HEK293 (cell line): Measurements from ENCODE around the gene ATP6V1F.

Experiments
- BCL6B ChIP-seq: fragments of 450-650 bp; formaldehyde crosslinking; IDR thresholded peaks from 2 replicates; pipeline ENCODE4 v1.5.1; 2017; ENCODE audit warnings: missing biosample characterization, missing genetic modification characterization
- FEZF1 ChIP-seq: fragments of 450-650 bp; formaldehyde crosslinking; IDR thresholded peaks from 2 replicates; pipeline ENCODE4 v1.5.1; 2016; ENCODE audit warnings: missing biosample characterization, missing genetic modification characterization
- KLF9 ChIP-seq: fragments of 450-650 bp; formaldehyde crosslinking; IDR thresholded peaks from 2 replicates; pipeline ENCODE4 v1.5.1; 2016; ENCODE audit warnings: missing biosample characterization, missing genetic modification characterization, low read depth
- MEIS1 ChIP-seq: sonication (generic); formaldehyde crosslinking; IDR thresholded peaks from 2 replicates; pipeline ENCODE4 v1.8.1; 2022; ENCODE audit warnings: missing genetic modification reagents, mild to moderate bottlenecking, borderline replicate concordance
- SALL2 ChIP-seq: fragments of 450-650 bp; formaldehyde crosslinking; IDR thresholded peaks from 2 replicates; pipeline ENCODE4 v1.5.0; 2017; ENCODE audit warnings: missing biosample characterization, mild to moderate bottlenecking, missing genetic modification characterization, borderline replicate concordance
- SCRT1 ChIP-seq: fragments of 450-650 bp; formaldehyde crosslinking; IDR thresholded peaks from 2 replicates; pipeline ENCODE4 v1.5.1; 2016; ENCODE audit warnings: missing biosample characterization, missing genetic modification characterization, borderline replicate concordance
- SP3 ChIP-seq: fragments of 450-650 bp; formaldehyde crosslinking; IDR thresholded peaks from 2 replicates; pipeline ENCODE4 v1.5.1; 2016; ENCODE audit warnings: missing biosample characterization, missing genetic modification characterization
- TSHZ1 ChIP-seq: fragments of 450-650 bp; formaldehyde crosslinking; IDR thresholded peaks from 2 replicates; pipeline ENCODE4 v1.5.1; 2016; ENCODE audit warnings: missing biosample characterization, missing genetic modification characterization, borderline replicate concordance
- ZBTB20 ChIP-seq: fragments of 450-650 bp; formaldehyde crosslinking; IDR thresholded peaks from 2 replicates; pipeline ENCODE4 v1.5.1; 2016; ENCODE audit warnings: missing biosample characterization, missing genetic modification characterization
- ZBTB21 ChIP-seq: fragments of 450-650 bp; formaldehyde crosslinking; IDR thresholded peaks from 2 replicates; pipeline ENCODE4 v1.5.1; 2017; ENCODE audit warnings: missing biosample characterization, missing genetic modification characterization
- ZEB2 ChIP-seq: fragments of 450-650 bp; formaldehyde crosslinking; IDR thresholded peaks from 2 replicates; pipeline ENCODE4 v1.5.1; 2016; ENCODE audit warnings: missing biosample characterization, missing genetic modification characterization
- ZFHX2 ChIP-seq: fragments of 450-650 bp; formaldehyde crosslinking; conservative IDR thresholded peaks from 2 replicates; pipeline ENCODE4 v1.5.1; 2016; ENCODE audit warnings: missing biosample characterization, missing genetic modification characterization
- ZFP69B ChIP-seq: fragments of 450-650 bp; formaldehyde crosslinking; IDR thresholded peaks from 2 replicates; pipeline ENCODE4 v1.5.1; 2016; ENCODE audit warnings: missing biosample characterization, missing genetic modification characterization
- ZNF121 ChIP-seq: fragments of 450-650 bp; formaldehyde crosslinking; IDR thresholded peaks from 2 replicates; pipeline ENCODE4 v1.5.1; 2016; ENCODE audit warnings: missing biosample characterization, missing genetic modification characterization
- ZNF132 ChIP-seq: fragments of 450-650 bp; formaldehyde crosslinking; IDR thresholded peaks from 2 replicates; pipeline ENCODE4 v1.5.1; 2017; ENCODE audit warnings: missing biosample characterization, missing genetic modification characterization, borderline replicate concordance
- ZNF138 ChIP-seq: fragments of 450-650 bp; formaldehyde crosslinking; IDR thresholded peaks from 2 replicates; pipeline ENCODE4 v1.5.1; 2016; ENCODE audit warnings: missing biosample characterization, missing genetic modification characterization, borderline replicate concordance
- ZNF146 ChIP-seq: fragments of 450-650 bp; formaldehyde crosslinking; IDR thresholded peaks from 2 replicates; pipeline ENCODE4 v1.5.1; 2016; ENCODE audit warnings: missing biosample characterization, missing genetic modification characterization
- ZNF394 ChIP-seq: fragments of 450-650 bp; formaldehyde crosslinking; IDR thresholded peaks from 2 replicates; pipeline ENCODE4 v1.5.1; 2016; ENCODE audit warnings: missing biosample characterization, missing genetic modification characterization, mild to moderate bottlenecking, moderate library complexity, borderline replicate concordance
- ZNF404 ChIP-seq: fragments of 450-650 bp; formaldehyde crosslinking; IDR thresholded peaks from 2 replicates; pipeline ENCODE4 v1.5.1; 2017; ENCODE audit warnings: missing biosample characterization, missing genetic modification characterization
- ZNF529 ChIP-seq: fragments of 450-650 bp; formaldehyde crosslinking; IDR thresholded peaks from 2 replicates; pipeline ENCODE4 v1.5.1; 2017; ENCODE audit warnings: missing genetic modification characterization, missing biosample characterization; ENCODE audit not compliant: insufficient replicate concordance
- ZNF558 ChIP-seq: fragments of 450-650 bp; formaldehyde crosslinking; IDR thresholded peaks from 2 replicates; pipeline ENCODE4 v1.5.1; 2016; ENCODE audit warnings: missing biosample characterization, missing genetic modification characterization
- ZNF645 ChIP-seq: fragments of 450-650 bp; formaldehyde crosslinking; IDR thresholded peaks from 2 replicates; pipeline ENCODE4; 2016; ENCODE audit warnings: missing biosample characterization, missing genetic modification characterization
- ZNF776 ChIP-seq: fragments of 450-650 bp; formaldehyde crosslinking; IDR thresholded peaks from 2 replicates; pipeline ENCODE4 v1.5.0; 2017; ENCODE audit warnings: missing biosample characterization, missing genetic modification characterization, borderline replicate concordance
- TF ChIP-seq, protein P1 (sequence below): fragments of 450-650 bp; formaldehyde crosslinking; IDR thresholded peaks from 2 replicates; pipeline ENCODE4 v1.5.1; 2016; ENCODE audit warnings: missing biosample characterization, missing genetic modification characterization
- TF ChIP-seq, protein P2 (sequence below): fragments of 450-650 bp; formaldehyde crosslinking; IDR thresholded peaks from 2 replicates; pipeline ENCODE4 v1.5.1; 2016; ENCODE audit warnings: missing biosample characterization, missing genetic modification characterization
- TF ChIP-seq, protein P3 (sequence below): fragments of 450-650 bp; formaldehyde crosslinking; IDR thresholded peaks from 2 replicates; pipeline ENCODE4 v1.5.1; 2016; ENCODE audit warnings: missing biosample characterization, missing genetic modification characterization

ATP6V1F gene

DNA sequence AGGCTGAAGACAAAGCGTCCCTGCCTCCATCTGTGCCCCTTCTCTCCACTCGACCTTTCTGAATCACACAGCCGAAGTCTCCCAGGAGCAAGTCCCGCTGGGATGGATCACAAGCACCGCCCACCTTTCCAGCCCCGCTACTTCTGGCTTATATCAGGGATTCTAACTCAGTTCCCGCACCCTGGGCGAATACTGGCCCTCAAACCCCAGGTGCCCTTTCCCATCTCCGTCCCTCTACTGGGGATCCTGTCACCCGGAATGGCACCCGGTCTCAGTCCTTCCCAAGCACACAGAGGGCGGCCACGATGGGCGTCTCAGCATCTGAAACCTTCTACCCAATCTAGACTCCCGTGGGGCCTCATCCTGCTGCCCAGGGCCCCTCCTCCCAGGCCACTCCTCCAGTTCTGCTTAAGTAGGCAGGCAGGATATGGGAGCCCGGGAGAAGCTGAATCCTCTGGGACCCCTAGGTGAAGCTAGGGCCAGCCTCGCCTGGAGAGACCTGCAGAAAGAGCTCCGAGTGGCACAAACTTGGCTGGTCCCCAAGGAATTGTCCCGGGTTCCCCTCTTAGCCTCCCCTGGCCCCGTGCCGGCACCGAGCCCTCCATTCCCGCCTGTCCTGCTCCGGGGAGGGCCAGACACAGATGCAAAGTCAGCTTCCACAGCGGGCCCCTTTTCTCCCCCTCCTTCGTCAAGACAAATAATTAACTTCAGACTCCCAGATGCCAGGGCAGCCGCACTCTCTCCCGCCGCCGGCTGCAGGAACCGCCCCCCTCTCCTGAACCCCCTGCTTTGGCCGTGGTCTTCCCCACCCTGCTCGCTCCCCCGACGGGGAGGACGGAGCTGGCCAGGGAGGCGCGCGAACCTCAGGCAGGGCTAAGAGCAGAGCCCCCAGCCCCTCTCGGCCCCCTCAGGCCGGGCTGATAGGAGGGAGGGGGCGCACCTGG lies 47.2 kb downstream of the ATP6V1F start (continued):
- TF ChIP-seq TSHZ1 (tag by site-specific recombination) (no peak), ZBTB21 (tag by site-specific recombination) (no peak), SP3 (tag by site-specific recombination) (no peak), ZNF529 (tag by site-specific recombination) (no peak), KLF9 (tag by site-specific recombination) (no peak), ZFHX2 (peak; percentile 39), ZEB2 (tag by site-specific recombination) (no peak), SALL2 (tag by site-specific recombination) (no peak), ZNF558 (tag by site-specific recombination) (no peak), ZNF776 (no peak), ZNF146 (no peak), ZBTB20 (peak; percentile 99), ZNF394 (tag by site-specific recombination) (peak; percentile 72; the same call in 1 of the 2 replicates), ZFP69B (tag by site-specific recombination) (peak; percentile 53), ZNF138 (tag by site-specific recombination) (no peak), SCRT1 (tag by site-specific recombination) (no peak), MEIS1 (CRISPR knock-in tag) (no peak), BCL6B (tag by site-specific recombination) (no peak), ZNF121 (tag by site-specific recombination) (no peak), ZNF645 (tag by site-specific recombination) (no peak), FEZF1 (tag by site-specific recombination) (no peak), ZNF404 (tag by site-specific recombination) (no peak), ZNF132 (tag by site-specific recombination) (no peak)
- TF ChIP-seq, protein P1, sequence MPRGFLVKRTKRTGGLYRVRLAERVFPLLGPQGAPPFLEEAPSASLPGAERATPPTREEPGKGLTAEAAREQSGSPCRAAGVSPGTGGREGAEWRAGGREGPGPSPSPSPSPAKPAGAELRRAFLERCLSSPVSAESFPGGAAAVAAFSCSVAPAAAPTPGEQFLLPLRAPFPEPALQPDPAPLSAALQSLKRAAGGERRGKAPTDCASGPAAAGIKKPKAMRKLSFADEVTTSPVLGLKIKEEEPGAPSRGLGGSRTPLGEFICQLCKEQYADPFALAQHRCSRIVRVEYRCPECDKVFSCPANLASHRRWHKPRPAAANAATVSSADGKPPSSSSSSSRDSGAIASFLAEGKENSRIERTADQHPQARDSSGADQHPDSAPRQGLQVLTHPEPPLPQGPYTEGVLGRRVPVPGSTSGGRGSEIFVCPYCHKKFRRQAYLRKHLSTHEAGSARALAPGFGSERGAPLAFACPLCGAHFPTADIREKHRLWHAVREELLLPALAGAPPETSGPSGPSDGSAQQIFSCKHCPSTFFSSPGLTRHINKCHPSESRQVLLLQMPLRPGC (tag by site-specific recombination), result no peak
- TF ChIP-seq, protein P2, sequence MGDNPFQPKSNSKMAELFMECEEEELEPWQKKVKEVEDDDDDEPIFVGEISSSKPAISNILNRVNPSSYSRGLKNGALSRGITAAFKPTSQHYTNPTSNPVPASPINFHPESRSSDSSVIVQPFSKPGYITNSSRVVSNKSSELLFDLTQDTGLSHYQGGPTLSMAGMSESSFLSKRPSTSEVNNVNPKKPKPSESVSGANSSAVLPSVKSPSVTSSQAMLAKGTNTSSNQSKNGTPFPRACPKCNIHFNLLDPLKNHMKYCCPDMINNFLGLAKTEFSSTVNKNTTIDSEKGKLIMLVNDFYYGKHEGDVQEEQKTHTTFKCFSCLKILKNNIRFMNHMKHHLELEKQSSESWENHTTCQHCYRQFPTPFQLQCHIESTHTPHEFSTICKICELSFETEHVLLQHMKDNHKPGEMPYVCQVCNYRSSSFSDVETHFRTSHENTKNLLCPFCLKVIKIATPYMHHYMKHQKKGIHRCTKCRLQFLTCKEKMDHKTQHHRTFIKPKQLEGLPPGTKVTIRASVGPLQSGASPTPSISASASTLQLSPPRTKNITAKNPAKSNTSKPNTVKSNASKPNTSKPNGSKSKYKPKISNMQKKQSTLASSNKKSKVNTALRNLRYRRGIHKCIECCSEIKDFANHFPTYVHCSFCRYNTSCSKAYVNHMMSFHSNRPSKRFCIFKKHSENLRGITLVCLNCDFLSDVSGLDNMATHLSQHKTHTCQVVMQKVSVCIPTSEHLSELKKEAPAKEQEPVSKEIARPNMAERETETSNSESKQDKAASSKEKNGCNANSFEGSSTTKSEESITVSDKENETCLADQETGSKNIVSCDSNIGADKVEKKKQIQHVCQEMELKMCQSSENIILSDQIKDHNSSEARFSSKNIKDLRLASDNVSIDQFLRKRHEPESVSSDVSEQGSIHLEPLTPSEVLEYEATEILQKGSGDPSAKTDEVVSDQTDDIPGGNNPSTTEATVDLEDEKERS (tag by site-specific recombination), result no peak
- TF ChIP-seq, protein P3, sequence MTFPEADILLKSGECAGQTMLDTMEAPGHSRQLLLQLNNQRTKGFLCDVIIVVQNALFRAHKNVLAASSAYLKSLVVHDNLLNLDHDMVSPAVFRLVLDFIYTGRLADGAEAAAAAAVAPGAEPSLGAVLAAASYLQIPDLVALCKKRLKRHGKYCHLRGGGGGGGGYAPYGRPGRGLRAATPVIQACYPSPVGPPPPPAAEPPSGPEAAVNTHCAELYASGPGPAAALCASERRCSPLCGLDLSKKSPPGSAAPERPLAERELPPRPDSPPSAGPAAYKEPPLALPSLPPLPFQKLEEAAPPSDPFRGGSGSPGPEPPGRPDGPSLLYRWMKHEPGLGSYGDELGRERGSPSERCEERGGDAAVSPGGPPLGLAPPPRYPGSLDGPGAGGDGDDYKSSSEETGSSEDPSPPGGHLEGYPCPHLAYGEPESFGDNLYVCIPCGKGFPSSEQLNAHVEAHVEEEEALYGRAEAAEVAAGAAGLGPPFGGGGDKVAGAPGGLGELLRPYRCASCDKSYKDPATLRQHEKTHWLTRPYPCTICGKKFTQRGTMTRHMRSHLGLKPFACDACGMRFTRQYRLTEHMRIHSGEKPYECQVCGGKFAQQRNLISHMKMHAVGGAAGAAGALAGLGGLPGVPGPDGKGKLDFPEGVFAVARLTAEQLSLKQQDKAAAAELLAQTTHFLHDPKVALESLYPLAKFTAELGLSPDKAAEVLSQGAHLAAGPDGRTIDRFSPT (tag by site-specific recombination), result no peak
